GM19438 (cell line): Measurements from ENCODE around the gene SNX13.

Experiments
- ATAC-seq: cut with Tn5 transposase; IDR thresholded peaks from one replicate; pipeline ENCODE4 v1.9.1; 2021; ENCODE audit warnings: low read depth; ENCODE audit not compliant: unreplicated experiment

SNX13 gene

DNA sequence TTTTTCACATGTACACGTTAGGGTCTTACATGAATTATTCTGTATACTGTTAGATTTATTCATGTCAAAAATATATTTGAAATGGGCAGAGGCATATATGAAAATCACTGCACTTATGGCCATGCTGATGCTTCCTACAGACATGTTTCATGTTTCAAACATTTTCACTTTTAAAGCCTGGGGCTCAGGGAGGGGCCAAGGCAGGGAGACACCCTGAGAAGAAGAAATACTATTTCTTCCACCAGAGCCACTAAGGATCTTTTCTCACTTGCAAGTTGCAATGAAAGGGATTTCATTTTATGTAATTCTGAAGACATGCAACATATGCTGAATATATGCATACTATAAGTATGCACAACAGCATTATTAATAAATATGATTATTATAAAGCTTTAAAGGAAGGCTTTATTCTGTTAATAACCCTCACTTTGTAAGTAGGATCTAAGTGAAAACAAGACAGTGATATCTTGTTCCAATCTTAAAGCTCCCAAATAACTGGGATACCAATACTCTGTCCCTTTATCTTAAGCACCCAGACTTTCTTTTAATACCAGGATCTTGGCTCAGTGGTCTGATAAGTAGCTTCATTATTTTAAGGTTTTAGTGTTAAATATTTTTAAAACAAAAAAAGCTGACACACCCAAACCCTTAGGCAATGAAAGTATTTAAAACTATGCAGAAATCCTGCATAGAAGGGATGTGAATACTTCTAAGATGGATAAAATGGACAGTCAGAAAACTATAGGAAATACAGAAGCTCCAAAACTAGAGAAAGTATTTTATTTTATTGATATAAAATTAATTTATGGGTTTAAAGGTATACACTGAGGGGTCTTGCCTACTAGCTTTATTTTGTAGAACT, 148.0 kb downstream of the SNX13 start:
- ATAC-seq, result no peak

DNA sequence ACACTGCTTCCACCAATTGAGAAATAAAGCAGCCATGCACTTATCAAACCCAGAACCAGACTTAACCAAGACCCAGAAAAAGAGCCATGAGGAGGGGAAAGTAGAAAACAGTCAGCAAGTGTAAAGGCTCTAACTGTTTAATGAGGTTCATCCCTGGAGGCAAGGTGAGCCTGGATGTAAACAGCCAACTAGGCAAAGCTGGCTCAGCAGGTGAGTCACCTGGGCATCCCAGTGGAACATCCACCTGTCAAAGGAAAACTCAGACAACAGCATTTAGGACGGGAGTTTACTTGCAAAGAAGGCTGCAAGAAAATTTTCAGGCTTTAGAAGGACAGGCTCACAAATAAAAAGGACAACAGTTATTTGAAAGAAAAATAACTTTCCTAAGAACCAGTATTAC, 153.0 kb downstream of the SNX13 start:
- ATAC-seq, result no peak

DNA sequence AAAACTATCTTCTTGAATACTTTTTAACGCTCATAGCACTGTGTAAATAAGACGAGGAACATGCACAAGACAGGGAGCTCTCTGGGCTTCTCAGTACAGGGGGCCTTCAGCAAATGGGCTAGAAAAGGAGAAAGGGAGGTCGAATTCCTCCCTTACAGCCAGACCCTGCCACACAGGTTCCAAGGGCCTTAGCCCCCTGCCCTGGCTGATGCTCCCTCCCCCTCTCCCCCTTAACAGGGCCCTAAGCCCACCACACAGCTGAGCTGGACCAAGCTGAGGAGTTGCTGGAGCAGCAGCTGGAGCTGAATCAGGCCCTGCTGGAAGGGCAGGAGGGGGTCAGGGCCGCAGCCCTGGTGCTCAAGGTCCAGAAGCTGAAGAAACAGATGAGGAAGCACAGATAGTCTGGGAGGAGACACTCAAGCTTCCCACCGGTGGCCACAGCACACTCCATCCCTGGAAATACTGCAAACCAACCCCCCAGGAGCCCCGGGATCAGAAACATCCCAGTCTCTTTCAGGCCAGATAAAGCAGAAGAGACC, 153.9 kb downstream of the SNX13 start:
- ATAC-seq, result no peak

DNA sequence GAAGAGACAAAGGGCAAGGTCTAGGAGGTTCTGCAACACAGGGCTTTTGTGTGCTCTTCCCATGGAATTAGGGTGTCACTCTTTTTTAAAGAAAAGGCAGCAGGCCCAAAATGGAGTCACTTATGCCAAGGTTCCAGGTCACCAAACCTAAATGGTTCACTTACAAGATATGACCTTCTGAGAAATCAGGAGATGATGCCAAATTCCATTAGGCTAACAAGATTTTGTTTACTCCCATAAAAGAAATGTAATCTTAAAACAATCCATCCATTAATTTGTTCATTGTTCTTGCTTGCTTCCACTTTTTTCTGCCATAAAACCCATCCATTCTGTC, 158.1 kb downstream of the SNX13 start:
- ATAC-seq, result no peak

DNA sequence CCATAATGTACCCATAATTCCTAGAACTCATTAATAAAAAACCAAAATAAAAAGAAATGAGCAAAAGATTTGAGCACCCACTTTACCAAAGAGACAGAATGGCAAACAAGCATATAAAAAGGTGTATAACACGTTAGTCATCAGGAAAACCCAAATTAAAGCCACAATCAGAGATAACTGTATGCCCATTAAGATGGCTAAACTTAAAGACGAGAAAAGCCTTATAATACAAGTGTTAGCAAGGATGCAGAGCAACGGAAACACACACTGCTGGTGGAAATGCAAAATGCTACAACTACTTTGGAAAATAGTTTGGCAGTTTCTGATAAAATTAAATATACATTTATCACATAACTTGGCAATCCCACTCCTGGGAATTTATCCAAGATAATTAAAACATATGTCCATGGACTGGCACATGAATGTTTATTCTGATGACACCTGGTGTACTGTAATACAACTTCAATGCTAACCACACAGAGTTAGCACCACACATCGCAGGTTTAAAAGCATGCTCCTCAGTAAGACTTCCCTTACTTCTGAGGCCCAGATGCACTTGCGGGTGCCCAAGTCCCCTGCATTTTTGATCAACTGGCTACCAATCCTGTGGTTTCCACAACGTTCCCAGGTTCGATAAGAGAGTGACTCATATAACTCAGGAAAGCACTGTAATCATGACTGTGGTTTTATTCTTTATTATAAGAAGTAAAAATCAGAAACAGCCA, 158.6 kb downstream of the SNX13 start:
- no peak for ATAC-seq

DNA sequence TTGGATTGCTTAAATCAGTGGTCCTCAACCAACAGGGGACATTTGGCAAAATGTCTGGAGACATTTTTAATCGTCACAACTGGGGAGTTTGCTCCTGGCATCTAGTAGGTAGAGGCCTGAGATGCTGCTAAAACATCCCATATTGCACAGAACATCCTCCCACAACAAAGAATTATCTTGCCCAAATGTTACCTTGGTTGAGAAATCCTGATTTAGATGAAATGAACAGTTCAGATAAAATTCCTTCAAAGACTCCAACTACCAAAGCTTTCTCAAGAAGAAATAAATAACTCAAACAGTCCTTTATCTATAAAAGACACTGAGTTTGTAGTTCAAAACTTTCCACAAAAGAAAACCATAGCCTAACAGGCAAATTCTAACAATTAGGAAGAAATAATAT, 160.9 kb downstream of the SNX13 start:
- ATAC-seq, result no peak

DNA sequence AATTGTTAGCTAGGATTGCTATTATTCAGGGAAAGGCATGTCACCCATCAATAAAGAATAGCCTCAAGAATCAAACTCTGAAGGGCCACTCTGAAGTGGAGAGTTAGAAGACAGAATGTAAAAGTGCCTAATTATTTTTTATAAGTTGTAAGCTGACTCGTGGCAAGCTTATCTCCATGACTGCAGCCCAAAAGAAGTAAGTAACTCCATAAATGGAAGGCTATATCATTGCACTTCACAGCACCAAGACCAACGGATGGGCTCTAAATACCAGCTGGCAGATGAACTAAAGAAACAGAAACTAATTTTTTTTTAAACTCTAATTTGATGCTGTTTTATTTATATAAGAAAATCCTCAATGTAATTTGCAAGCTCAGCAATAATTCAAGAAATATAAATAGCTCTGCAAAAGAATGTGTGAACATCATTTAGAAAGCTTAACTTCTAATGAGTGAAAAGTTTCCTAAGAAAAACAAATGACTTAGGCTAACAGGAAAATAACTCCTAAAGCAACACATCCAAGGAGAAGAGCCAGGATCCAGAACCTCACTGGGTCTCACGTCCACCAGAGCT, 165.5 kb downstream of the SNX13 start:
- ATAC-seq, result no peak

DNA sequence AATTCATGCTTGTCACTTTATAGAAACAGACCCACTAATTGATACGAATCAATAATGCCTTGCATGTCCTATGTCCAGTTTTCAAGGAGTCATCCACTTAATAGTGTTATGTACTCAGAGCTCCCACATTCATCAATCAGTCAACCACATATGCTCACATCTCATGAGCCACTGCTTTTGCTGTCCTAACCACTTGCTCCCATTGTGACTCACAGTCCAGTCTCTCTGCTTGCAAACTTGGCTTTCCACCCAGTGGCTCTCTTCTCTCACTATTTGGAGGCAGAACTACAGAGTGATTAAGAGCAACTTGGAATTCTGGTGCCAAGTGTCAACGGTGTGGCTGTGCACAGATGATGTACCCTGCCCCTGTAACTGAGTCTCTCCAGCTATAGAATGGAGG, 166.0 kb downstream of the SNX13 start:
- no peak for ATAC-seq

DNA sequence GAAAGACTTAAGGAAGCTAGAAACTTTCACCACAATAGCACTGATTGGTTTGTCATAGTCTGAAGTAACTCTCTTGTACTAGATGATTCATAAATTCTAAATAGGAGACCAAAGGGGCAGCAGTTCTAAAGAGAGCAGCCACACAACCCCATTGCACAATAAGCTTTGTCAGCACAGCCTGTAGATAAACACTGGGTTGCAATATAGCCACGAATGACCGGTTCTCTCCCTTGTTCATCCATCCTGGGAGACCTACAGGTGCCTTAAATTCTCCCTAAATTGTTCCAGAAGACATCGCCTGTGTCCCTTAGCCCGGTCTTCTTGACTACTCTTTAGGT, 167.0 kb downstream of the SNX13 start:
- no peak for ATAC-seq

DNA sequence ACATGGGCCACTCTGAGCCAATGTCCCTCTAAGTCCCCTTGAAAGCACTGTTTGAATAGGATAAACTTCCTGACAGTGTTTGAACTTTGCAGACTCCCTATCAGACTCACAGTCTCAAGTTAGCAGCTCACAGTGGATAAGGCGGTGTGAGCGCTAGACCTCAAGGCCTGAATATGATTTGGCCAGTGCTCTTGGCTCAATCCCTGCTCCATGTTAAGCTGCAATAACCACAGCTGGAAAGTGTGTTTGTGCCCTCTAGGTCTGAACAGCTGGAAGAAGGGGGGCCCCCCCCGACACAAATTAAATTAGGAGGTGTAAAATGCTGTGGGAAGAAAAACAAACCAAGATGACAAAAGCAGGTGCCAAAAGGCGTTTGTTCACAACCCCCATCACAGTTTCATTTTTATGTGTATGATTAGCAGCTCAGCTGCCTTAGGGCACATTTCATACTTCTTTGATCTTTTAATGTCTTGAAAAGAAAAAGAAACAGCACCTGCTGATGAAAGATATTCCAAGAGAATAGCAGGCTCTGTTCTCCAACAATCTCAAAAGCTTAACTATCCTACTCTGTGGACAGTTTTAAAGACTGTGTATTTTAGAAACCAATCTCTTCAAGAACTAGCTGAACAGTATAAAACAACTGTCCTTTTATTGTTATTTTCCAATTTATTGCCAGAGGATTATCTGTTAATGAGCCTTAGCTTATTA, 167.6 kb downstream of the SNX13 start:
- ATAC-seq, result no peak

DNA sequence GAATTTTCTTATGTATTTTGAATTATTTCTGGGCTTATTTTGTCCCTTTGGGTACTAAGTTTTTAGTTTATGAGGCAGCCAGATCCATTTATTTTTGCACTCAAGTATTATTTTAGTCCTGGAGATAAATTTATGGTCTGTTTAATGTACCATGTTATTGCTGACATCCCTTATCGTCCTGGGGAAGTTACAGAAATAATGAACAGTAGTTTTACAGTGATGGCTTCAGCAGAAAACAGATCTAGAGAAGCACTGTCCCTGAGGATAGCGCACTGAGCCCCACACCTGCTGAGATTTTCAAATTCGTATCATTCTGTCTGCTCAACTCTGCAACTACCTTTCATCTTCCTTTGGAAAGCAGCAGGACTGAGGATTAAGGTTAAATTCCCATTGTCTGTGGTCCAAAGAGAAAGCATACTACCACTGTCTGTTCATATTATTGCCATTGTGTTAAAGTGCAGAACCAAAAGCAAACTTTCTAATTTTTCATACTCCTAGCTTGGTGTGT, 168.3 kb downstream of the SNX13 start:
- ATAC-seq, result no peak

DNA sequence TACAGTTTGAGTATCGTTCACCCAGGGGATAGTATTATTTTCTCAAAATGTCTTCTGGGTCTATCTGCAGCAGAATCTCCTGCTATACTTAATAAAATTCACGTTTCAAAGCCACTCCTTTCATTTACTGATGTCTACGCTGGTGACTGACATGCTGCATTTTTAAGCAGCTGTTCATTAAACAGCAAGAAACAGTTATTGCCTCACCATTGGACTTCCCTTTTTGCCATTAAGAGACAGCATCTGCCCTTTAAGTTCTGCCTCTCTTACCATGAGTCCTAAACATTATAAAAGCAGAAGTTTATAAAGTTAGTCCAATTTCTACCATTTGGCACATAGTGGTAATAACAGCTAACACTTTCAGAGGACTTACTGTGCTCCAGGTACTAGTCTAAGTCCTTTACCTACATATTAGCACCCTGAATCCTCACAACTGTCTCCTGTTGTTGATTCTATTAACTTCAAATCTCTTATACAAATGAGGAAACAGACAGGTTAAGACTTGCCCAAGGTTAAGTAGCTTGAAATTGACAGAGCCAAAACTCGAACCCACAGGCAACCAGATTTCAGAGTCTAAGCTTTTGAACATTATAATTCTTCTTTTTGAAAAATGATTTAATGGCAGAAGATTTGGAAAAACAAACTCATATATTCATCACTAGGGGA, 169.5 kb downstream of the SNX13 start:
- no peak for ATAC-seq

DNA sequence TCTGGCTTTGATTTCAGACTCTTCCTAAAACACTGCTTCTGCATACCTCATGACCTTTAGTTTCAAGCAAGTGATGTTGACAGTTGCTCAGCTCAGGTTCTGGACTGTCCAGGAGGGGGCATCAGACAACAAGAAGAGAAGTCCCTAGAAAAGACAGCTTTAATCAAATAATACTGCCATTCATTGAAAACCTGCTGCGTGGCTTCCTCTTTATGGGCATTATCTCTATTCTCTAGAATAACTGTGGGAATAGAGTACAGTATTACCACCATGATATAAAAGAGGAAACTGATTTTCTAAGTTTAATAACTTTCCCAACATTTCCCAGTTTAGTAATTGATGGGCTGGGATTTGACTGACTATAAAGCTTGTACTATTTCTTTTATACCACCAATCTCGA, 170.4 kb downstream of the SNX13 start:
- no peak for ATAC-seq

DNA sequence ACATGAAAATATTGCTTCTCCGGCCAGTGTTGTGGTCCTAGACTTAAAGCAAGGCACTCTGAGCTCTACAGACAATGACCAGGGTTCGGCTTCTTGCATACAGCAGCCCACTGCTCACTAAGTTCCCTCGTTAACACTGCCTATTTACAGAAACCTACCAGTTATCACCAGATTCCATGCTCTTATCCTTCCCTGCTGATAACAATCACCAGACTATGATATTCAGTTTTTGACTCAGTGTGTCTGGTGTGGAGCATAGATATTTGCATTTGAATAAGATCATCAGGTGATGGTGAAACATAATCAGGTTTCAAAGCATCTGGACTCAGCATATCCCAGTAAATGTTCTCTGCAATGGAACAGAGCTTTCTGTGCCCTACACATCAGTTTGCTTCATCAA, 182.3 kb downstream of the SNX13 start:
- ATAC-seq, result no peak

DNA sequence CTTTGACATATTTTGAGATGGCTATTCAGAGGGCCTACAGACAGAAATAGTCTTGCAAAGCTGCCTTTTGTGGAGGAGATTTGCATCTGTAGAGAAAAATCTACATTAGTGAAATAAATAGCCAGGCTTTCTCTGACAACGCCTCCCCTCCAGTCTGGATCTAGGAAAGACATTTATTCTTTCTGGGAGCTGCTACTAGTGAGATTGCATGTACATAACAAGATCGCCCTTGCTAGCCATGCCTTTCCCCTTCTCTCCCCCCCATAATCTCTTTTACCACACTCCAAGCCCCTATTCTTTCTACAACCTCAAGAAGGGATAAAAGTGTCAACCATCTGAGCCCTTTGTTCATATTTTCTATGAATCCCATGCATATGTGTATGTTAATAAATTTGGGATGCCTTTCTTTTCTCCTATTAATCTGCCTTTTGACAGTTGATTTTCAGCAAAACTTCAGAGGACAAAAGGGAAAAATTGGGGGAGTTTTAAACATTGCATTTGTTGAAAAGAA, 194.2 kb downstream of the SNX13 start:
- ATAC-seq, result no peak

DNA sequence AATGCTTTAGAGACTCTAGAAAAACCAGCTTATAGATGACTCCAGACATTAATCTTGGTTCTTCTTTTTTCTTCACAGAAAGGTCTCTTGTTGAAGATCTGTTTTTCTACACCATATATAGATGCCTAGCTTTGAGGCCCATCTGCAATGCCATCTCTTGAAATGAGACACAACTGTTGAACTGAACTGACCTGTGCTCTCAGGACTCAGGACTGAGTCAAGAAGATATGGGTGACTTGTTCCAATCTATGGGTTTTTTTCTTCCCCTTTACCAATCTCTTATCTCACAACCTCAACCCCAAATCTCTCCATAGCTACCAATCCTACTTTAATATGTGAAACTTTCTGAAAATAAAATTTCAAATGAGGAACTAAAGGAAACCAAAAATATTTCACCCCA, 194.7 kb downstream of the SNX13 start:
- ATAC-seq, result no peak

DNA sequence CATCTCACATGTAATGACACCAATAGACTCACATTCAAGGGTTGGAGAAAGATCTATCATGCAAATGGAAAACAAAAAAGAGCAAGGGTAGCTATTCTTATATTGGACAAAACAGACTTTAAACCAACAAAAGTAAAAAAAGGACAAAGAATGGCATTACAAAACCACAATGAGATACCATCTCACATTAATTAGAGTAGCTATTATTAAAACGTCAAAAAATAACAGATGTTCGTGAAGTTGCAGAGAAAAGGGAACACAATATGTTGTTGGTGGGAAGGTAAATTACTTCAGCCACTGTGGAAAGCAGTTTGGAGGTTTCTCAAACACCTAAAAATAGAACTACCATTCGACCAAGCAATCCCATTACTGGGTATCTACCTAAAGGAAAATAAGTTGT, 197.0 kb downstream of the SNX13 start:
- no peak for ATAC-seq

DNA sequence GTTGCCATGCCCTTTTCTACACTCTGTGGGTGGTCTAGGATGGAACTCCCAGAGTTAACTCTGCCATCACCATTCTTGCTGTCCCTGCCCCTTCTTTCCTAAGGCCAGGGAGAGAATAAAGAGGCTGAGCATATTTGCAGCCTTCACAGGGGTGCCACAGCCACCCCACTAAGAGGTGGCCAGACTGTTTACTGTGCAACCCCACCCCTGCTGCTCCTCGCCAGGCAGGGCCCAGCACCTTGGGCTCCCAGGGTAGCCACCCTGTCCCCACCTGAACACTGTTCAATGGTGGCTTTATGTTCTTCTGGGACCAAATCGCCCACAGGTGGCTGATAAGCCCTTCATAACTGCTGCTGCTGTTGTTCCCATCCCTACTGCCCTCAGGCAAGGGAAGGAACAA, 198.9 kb downstream of the SNX13 start:
- ATAC-seq, result no peak
